Tibial nerve (tissue), 4 donors: ENCODE results near the gene RNF13.

Source experiments
- EP300 ChIP-seq, 2 donors: sonication (generic); formaldehyde crosslinking; IDR thresholded peaks; one replicate each; pipeline ENCODE4 v1.6.1; 2017; ENCODE audit warnings: antibody characterized with exemption in 2 of 2, mild to moderate bottlenecking in 1 of 2
- POLR2A ChIP-seq, 2 donors: fragments of 450-650 bp; IDR thresholded peaks; one replicate each; pipeline ENCODE4 v1.6.1; 2017; ENCODE audit warnings: antibody characterized with exemption in 2 of 2, mild to moderate bottlenecking in 2 of 2, moderate library complexity in 2 of 2
- TF ChIP-seq, protein P1 (sequence below), 5 experiments: fragments of 200-600 bp in 3 of 5; fragments of 450-650 bp in 2 of 5; sonication (generic) in 3 of 5; IDR thresholded peaks; one replicate each; pipeline ENCODE4 v1.5.1; 2016 to 2019; ENCODE audit warnings: antibody characterized with exemption in 5 of 5, mild to moderate bottlenecking in 3 of 5, moderate library complexity in 2 of 5

DNA sequence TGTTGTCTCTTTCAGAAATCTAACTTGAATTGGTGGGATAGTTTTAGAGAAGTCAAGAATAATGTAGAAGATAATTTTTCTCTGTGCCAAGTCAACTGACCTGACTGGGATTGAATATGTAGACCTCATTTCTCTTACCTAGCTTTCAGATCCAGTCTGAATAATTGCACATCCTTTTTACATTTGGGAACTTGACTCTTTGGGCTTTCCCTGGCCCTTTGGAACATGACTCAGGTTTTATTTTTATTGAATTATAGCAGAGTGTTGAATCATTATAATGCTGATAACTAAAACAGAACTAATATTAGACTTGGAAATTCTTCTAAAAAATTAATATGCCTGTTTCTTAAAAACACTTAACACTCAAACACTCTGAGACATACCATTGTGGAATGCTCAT lies 81.2 kb downstream of the RNF13 start:
- TF ChIP-seq, protein P1, sequence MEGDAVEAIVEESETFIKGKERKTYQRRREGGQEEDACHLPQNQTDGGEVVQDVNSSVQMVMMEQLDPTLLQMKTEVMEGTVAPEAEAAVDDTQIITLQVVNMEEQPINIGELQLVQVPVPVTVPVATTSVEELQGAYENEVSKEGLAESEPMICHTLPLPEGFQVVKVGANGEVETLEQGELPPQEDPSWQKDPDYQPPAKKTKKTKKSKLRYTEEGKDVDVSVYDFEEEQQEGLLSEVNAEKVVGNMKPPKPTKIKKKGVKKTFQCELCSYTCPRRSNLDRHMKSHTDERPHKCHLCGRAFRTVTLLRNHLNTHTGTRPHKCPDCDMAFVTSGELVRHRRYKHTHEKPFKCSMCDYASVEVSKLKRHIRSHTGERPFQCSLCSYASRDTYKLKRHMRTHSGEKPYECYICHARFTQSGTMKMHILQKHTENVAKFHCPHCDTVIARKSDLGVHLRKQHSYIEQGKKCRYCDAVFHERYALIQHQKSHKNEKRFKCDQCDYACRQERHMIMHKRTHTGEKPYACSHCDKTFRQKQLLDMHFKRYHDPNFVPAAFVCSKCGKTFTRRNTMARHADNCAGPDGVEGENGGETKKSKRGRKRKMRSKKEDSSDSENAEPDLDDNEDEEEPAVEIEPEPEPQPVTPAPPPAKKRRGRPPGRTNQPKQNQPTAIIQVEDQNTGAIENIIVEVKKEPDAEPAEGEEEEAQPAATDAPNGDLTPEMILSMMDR (IDR thresholded peaks at IDR 0.05), result no peak
- TF ChIP-seq POLR2A (IDR thresholded peaks at IDR 0.05), result no peak
- no peak for TF ChIP-seq EP300 (IDR thresholded peaks at IDR 0.05)
